Kidney glomerular epithelial cell (primary cell): ENCODE measurements around the gene AHI1.

Experiments
- DNase-seq: peaks from one replicate; lab custom pipeline; 2025; lab: John Stamatoyannopoulos, UW

AHI1 gene

GRCh38 chr6:135325624-135326424 is 171.7 kb downstream of the AHI1 start:
- no peak for DNase-seq

- DNase-seq: no peak
Measured at GRCh38 chr6:135324531-135324930, 173.0 kb downstream of the AHI1 start.

GRCh38 chr6:135323979-135324378 is 173.6 kb downstream of the AHI1 start:
- no peak for DNase-seq

- no peak for DNase-seq
Measured at GRCh38 chr6:135323202-135323668, 174.3 kb downstream of the AHI1 start.

GRCh38 chr6:135322427-135323201 is 174.9 kb downstream of the AHI1 start:
- DNase-seq: no peak

GRCh38 chr6:135320721-135321621 is 176.6 kb downstream of the AHI1 start:
- no peak for DNase-seq

GRCh38 chr6:135319819-135320218 is 177.7 kb downstream of the AHI1 start:
- DNase-seq: no peak

- no peak for DNase-seq
Measured at GRCh38 chr6:135318738-135319469, 178.6 kb downstream of the AHI1 start.

GRCh38 chr6:135314543-135314942 is 183.0 kb downstream of the AHI1 start:
- DNase-seq: no peak

GRCh38 chr6:135311446-135312200 is 185.9 kb downstream of the AHI1 start:
- DNase-seq: no peak

- no peak for DNase-seq
Measured at GRCh38 chr6:135310291-135310690, 187.2 kb downstream of the AHI1 start.

GRCh38 chr6:135306740-135307420 is 190.7 kb downstream of the AHI1 start:
- DNase-seq: no peak

- DNase-seq: no peak
Measured at GRCh38 chr6:135306166-135306565, 191.4 kb downstream of the AHI1 start.

GRCh38 chr6:135305684-135306083 is 191.9 kb downstream of the AHI1 start:
- DNase-seq: no peak

GRCh38 chr6:135304883-135305282 is 192.7 kb downstream of the AHI1 start:
- DNase-seq: no peak

- no peak for DNase-seq
Measured at GRCh38 chr6:135301304-135301703, 196.2 kb downstream of the AHI1 start.

- no peak for DNase-seq
Measured at GRCh38 chr6:135300576-135300975, 197.0 kb downstream of the AHI1 start.

GRCh38 chr6:135299256-135299655 is 198.3 kb downstream of the AHI1 start:
- DNase-seq: peak; percentile 41

GRCh38 chr6:135298455-135298854 is 199.1 kb downstream of the AHI1 start:
- DNase-seq: no peak

GRCh38 chr6:135296715-135297114 is 200.8 kb downstream of the AHI1 start:
- no peak for DNase-seq
